Ishikawa (cell line): ENCODE results near the gene RFESD.

Experiments used
- CEBPB ChIP-seq: IDR thresholded peaks from 2 replicates; pipeline ENCODE4 v1.6.1; 2012
- CREB1 ChIP-seq: IDR thresholded peaks from 2 replicates; pipeline ENCODE4 v1.6.1; 2012; ENCODE audit warnings: low read depth
- EGR1 ChIP-seq: IDR thresholded peaks from 2 replicates; pipeline ENCODE4 v1.6.1; 2012
- EP300 ChIP-seq: IDR thresholded peaks from 2 replicates; pipeline ENCODE4 v1.6.1; 2012; ENCODE audit warnings: borderline replicate concordance
- FOXM1 ChIP-seq: IDR thresholded peaks from 2 replicates; pipeline ENCODE4 v1.6.1; 2012; ENCODE audit warnings: low read depth, borderline replicate concordance
- MAX ChIP-seq: IDR thresholded peaks from 2 replicates; pipeline ENCODE4 v1.6.1; 2012
- NFIC ChIP-seq: IDR thresholded peaks from 2 replicates; pipeline ENCODE4 v1.6.1; 2012
- RAD21 ChIP-seq: IDR thresholded peaks from 2 replicates; pipeline ENCODE4 v1.6.1; 2012; ENCODE audit warnings: low read depth
- REST ChIP-seq: IDR thresholded peaks from 2 replicates; pipeline ENCODE4 v1.6.1; 2012; ENCODE audit warnings: low read depth, mild to moderate bottlenecking
- TAF1 ChIP-seq: IDR thresholded peaks from 2 replicates; pipeline ENCODE4 v1.6.1; 2012; ENCODE audit warnings: low read depth, mild to moderate bottlenecking
- TCF12 ChIP-seq: IDR thresholded peaks from 2 replicates; pipeline ENCODE4 v1.6.1; 2012; ENCODE audit warnings: low read depth
- TEAD4 ChIP-seq: IDR thresholded peaks from 2 replicates; pipeline ENCODE4 v1.6.1; 2012
- YY1 ChIP-seq: IDR thresholded peaks from 2 replicates; pipeline ENCODE4 v1.6.1; 2012; ENCODE audit warnings: low read depth
- ZBTB7A ChIP-seq: IDR thresholded peaks from 2 replicates; pipeline ENCODE4 v1.6.1; 2012; ENCODE audit warnings: low read depth
- TF ChIP-seq, protein P1 (sequence below): IDR thresholded peaks from 2 replicates; pipeline ENCODE4 v1.6.1; 2012

Gene RFESD

DNA sequence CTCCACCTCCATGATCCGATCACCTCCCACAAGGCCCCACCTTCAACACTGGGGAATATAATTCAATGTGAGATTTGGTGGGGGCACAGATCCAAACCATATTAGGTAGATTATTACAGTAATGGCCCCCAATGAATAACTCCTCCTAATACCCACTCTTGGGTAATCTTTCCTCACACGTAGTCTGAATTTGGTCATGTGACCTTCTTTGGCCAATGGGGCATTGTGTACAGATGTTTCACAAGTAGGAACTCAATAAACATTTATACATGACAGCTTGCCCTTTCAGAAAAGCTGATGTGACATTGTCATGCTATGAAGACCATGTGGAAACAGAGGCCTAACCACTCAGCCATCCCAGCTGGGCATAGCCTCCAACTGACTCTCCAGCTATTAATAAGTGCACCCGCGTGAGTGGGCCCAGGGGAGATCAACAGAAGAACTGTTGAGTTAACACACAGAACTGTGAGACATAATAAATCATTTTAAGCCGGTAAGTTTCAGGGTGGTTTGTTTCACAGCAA, 16.1 kb upstream of the RFESD start:
- TF ChIP-seq, protein P1, sequence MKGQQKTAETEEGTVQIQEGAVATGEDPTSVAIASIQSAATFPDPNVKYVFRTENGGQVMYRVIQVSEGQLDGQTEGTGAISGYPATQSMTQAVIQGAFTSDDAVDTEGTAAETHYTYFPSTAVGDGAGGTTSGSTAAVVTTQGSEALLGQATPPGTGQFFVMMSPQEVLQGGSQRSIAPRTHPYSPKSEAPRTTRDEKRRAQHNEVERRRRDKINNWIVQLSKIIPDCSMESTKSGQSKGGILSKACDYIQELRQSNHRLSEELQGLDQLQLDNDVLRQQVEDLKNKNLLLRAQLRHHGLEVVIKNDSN = peak; percentile 28; the same call in 1 of the 2 replicates
- TF ChIP-seq ZBTB7A (no peak), CREB1 (no peak)

- no peak for TF ChIP-seq FOXM1
- TF ChIP-seq MAX = no peak
- TF ChIP-seq NFIC = 0 out of 2 replicates have a peak, but pooled peaks have one; percentile 12
These were observed 15.2 kb upstream of the RFESD start for GRCh38 chr5:95631255-95631958.

DNA sequence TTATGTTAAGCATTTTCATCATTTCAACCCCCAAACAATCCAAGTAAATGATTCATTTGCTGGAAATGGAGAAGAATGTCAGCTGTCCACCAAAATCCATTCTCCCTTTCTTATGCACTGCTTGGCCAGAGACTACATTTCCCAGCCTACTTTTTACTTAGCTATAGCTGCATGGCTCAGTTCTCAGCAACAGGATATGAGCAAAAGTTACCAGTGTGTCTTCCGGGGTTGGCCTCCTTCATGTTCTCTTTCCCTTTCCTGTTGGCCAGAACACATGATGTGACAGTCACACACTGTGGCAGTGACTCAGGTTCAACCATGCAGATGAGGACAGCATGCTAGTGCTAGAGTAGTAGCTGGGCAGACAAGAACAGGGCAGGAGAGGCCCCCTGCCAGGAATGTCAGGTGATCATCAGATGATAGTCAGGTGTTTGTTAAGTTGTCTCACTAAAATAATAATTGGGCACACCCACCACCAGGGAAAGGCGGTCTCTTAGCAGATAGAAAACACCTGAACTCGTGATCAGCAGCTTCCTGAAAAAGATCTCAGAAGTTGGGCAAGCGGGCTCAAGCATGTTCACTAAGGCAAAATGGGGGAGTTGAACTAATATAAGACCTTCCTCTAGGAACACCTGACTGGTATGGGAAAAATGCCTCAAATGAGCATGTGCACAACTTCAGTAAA, 14.4 kb upstream of the RFESD start:
- TF ChIP-seq CREB1 (no peak), NFIC (no peak), ZBTB7A (no peak), TAF1 (no peak), RAD21 (no peak), FOXM1 (no peak), TEAD4 (no peak), CEBPB (no peak), YY1 (no peak), REST (no peak)
- TF ChIP-seq, protein P1 = no peak

DNA sequence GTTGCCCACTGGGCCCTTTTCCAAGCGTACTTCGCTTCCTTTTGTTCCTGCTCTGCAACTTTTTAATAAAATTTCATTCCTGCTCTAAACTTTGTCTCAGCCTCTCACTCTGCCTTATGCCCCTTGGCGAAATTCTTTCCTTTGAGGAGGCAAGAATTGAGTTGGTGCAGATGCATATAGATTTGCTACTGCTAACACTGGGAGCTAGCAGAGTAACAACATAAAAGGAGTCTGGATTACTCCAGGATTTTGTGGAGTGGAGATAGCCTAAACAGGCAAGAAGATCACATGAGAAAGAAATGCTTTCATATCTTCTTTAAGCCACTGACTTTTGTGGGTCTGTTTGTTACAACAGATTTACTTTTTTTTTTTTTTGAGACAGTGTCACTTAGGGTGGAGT, 12.9 kb upstream of the RFESD start:
- TF ChIP-seq RAD21 = no peak
- TF ChIP-seq YY1 = no peak
- TF ChIP-seq TAF1 = no peak
- no peak for TF ChIP-seq ZBTB7A
- no peak for TF ChIP-seq CREB1
- TF ChIP-seq TCF12 = no peak
- no peak for TF ChIP-seq CEBPB
- no peak for TF ChIP-seq REST
- TF ChIP-seq, protein P1 = no peak
- TF ChIP-seq EGR1 = no peak
- no peak for TF ChIP-seq NFIC
- TF ChIP-seq MAX = no peak
- no peak for TF ChIP-seq EP300

DNA sequence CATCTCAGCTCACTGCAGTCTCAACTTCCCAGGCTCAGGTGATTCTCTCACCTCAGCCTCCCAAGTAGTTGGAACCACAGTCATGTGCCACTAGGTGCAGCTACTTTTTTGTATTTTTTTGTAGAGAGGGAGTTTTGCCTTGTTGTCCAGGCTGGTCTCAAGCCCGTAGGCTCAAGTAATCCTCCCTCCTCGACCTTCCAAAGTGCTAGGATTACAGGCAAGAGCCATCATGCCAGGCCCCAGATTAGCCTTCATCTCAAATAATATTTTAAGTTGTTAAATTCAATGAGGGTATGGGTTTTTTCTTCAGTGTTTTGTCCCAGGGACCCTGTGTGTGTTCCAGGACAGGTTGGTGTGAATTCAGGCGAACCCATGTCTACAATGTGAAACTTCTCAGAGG, 12.5 kb upstream of the RFESD start:
- TF ChIP-seq CEBPB (no peak), CREB1 (no peak), REST (no peak), TCF12 (no peak)
